ENCODE results near the gene SNAP91. TPM values are rescaled to one million over a fixed set of nuclear protein-coding genes. Genes with fewer than 3 reads are reported as not detected.

SNAP91 gene
- total RNA-seq, 6 experiments from 2014 or later, result not detected

GRCh38 chr6:83594941-83595340, 114.0 kb downstream of the SNAP91 start:
- Histone ChIP-seq H3K9me3 (no peaks in the 10 kb centered on the region), H3K27me3 (no peaks in the 10 kb centered on the region), H3K4me1 (no peaks in the 10 kb centered on the region), H3K27ac (no peak overlapping the region), H3K4me3 (no peak overlapping the region), H3K36me3 (no peaks in the 10 kb centered on the region)
- intact Hi-C loops (cut with DNase I), result no loop called here
- ATAC-seq (no peak), DNase-seq (no peak)
- TF ChIP-seq CTCF (IDR thresholded peaks at IDR 0.05) (no peak), POLR2A (IDR thresholded peaks at IDR 0.05) (no peak)

GRCh38 chr6:83593395-83593785, 115.5 kb downstream of the SNAP91 start:
- 86% methylated on average over 8 of the region's 9 CpGs for WGBS (ENCODE audit: insufficient coverage, low coverage, low lambda C conversion rate, missing lambda C conversion rate)
- intact Hi-C loops (cut with DNase I), result no loop called here
- no peak for DNase-seq

GRCh38 chr6:83592770-83593394, 116.0 kb downstream of the SNAP91 start:
- no peaks in the 10 kb centered on the region for H3K4me1 ChIP-seq
- 83% methylated on average over 2 of the region's 2 CpGs for WGBS (ENCODE audit: insufficient coverage, low coverage, low lambda C conversion rate, missing lambda C conversion rate)
- H3K36me3 ChIP-seq, result no peaks in the 10 kb centered on the region
- H3K4me3 ChIP-seq, result no peak overlapping the region
- H3K9me3 ChIP-seq, result no peaks in the 10 kb centered on the region
- H3K27me3 ChIP-seq, result no peaks in the 10 kb centered on the region
- no peak overlapping the region for H3K27ac ChIP-seq
- TF ChIP-seq CTCF (IDR thresholded peaks at IDR 0.05), result peak; percentile 18 to 47 (median 34)
- TF ChIP-seq POLR2A (IDR thresholded peaks at IDR 0.05), result no peak
- DNase-seq (no peak), ATAC-seq (peak; percentile 54 to 79 (median 74))
- intact Hi-C loops (cut with DNase I), result no loop called here

More at GRCh38 chr6:83593395-83593785, 115.5 kb downstream of the SNAP91 start:
- H3K9me3 ChIP-seq, result no peaks in the 10 kb centered on the region
- H3K27ac ChIP-seq, result no peak overlapping the region
- no peaks in the 10 kb centered on the region for H3K4me1 ChIP-seq
- H3K27me3 ChIP-seq, result no peaks in the 10 kb centered on the region
- ATAC-seq, result no peak
- no peaks in the 10 kb centered on the region for H3K36me3 ChIP-seq
- TF ChIP-seq POLR2A (IDR thresholded peaks at IDR 0.05), result no peak
- TF ChIP-seq CTCF (IDR thresholded peaks at IDR 0.05), result no peak
- no peak overlapping the region for H3K4me3 ChIP-seq

- no peaks in the 10 kb centered on the region for H3K4me1 ChIP-seq
- 18% methylated on average over 1 of the region's 1 CpG for WGBS (ENCODE audit: insufficient coverage, low coverage, low lambda C conversion rate, missing lambda C conversion rate)
- no peaks in the 10 kb centered on the region for H3K27me3 ChIP-seq
- no peak overlapping the region for H3K4me3 ChIP-seq
- no peak overlapping the region for H3K27ac ChIP-seq
- intact Hi-C loops (cut with DNase I), result no loop called here
- H3K9me3 ChIP-seq, result no peaks in the 10 kb centered on the region
- no peaks in the 10 kb centered on the region for H3K36me3 ChIP-seq
- TF ChIP-seq CTCF (IDR thresholded peaks at IDR 0.05), result no peak
- ATAC-seq, result no peak
- no peak for DNase-seq
Measured at GRCh38 chr6:83590416-83590815, 118.5 kb downstream of the SNAP91 start.

- no peak overlapping the region for H3K4me3 ChIP-seq
- no peak for DNase-seq
- TF ChIP-seq POLR2A (IDR thresholded peaks at IDR 0.05), result no peak
- no peak for TF ChIP-seq CTCF (IDR thresholded peaks at IDR 0.05)
Measured at GRCh38 chr6:83589076-83589475, 119.8 kb downstream of the SNAP91 start.

More at GRCh38 chr6:83589076-83589475, 119.8 kb downstream of the SNAP91 start:
- Histone ChIP-seq H3K27ac (no peak overlapping the region), H3K36me3 (no peaks in the 10 kb centered on the region), H3K9me3 (no peaks in the 10 kb centered on the region), H3K27me3 (no peaks in the 10 kb centered on the region), H3K4me1 (no peaks in the 10 kb centered on the region)
- intact Hi-C loops (cut with DNase I), result no loop called here
- ATAC-seq, result no peak

All from right lobe of liver (tissue), 6 donors.